Mucosa of rectum (tissue), 2 donors: ENCODE results near the gene MAGEB10.
"Not testable (repeated sequence)": the region's sequence is repeated elsewhere in the genome, so short reads cannot be mapped to it uniquely, and the experiment has no call there.

ENCODE experiments used
- H3K27ac ChIP-seq, 2 donors: one replicate each; pipeline ENCODE4 v1.7.0; 2013; ENCODE audit warnings: inconsistent platforms in 2 of 2, low read depth in 2 of 2, low read length in 2 of 2
- H3K27me3 ChIP-seq, 2 donors: one replicate each; pipeline ENCODE4 v1.7.0; 2013; ENCODE audit warnings: low read length in 2 of 2; ENCODE audit not compliant: control insufficient read depth in 2 of 2, insufficient read depth in 2 of 2
- H3K36me3 ChIP-seq, 2 donors: one replicate each; pipeline ENCODE4 v1.7.0; 2013; ENCODE audit warnings: low read length in 2 of 2; ENCODE audit not compliant: control insufficient read depth in 2 of 2, insufficient read depth in 2 of 2
- H3K4me1 ChIP-seq, 2 donors: one replicate each; pipeline ENCODE4 v1.7.0; 2013; ENCODE audit warnings: low read length in 2 of 2, mild to moderate bottlenecking in 1 of 2; ENCODE audit not compliant: control insufficient read depth in 2 of 2, insufficient read depth in 2 of 2
- H3K4me3 ChIP-seq, 2 donors: one replicate each; pipeline ENCODE4 v1.7.0; 2013; ENCODE audit warnings: low read length in 2 of 2
- H3K9ac ChIP-seq, 2 donors: one replicate each; pipeline ENCODE4 v1.7.0; 2013; ENCODE audit warnings: low read length in 2 of 2, low read depth in 1 of 2, mild to moderate bottlenecking in 1 of 2
- H3K9me3 ChIP-seq, 2 donors: one replicate each; pipeline ENCODE4 v1.7.0; 2013; ENCODE audit warnings: low read length in 2 of 2; ENCODE audit not compliant: control insufficient read depth in 2 of 2
- donor health status: healthy.
- donor health status: Normal muscosa, but diverticular disease.

MAGEB10 gene, protein sequence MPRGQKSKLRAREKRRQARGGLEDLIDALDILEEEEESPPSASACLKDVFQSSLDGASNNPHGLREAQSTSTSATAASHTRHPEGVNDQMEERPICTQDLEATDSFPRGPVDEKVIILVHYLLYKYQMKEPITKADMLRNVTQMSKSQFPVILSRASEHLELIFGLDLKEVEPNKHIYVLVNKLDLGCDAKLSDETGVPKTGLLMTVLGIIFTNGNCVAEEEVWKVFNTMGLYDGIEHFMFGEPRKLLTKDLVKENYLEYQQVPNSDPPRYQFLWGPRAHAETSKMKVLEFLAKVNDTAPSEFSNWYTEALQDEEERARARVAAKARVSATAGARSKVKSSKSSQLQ

GRCh38 chrX:27807690-27808089 lies at the start of gene MAGEB10:
MAGEB10 (plus strand) TSS chrX:27807990; CDS start chrX:27821307, 13,317 bp downstream.
- Histone ChIP-seq H3K9me3 (no peaks in the 10 kb centered on the region), H3K4me3 (no peak within 1 kb of the TSS), H3K27me3 (no peaks in the 10 kb centered on the region), H3K9ac (no peak within 1 kb of the TSS), H3K36me3 (no peaks in the 10 kb centered on the region), H3K27ac (no peak within 1 kb of the TSS), H3K4me1 (no peaks in the 10 kb centered on the region)

GRCh38 chrX:27765718-27766117 lies 42.1 kb upstream of the MAGEB10 start:
- peak overlapping the region in 1 of 2 donors; percentile 13 for H3K4me3 ChIP-seq
- no peaks in the 10 kb centered on the region for H3K9me3 ChIP-seq
- no peak overlapping the region for H3K27ac ChIP-seq
- no peaks in the 10 kb centered on the region for H3K27me3 ChIP-seq
- H3K36me3 ChIP-seq: no peaks in the 10 kb centered on the region
- H3K4me1 ChIP-seq: no peaks in the 10 kb centered on the region
- H3K9ac ChIP-seq: no peak overlapping the region

DNA sequence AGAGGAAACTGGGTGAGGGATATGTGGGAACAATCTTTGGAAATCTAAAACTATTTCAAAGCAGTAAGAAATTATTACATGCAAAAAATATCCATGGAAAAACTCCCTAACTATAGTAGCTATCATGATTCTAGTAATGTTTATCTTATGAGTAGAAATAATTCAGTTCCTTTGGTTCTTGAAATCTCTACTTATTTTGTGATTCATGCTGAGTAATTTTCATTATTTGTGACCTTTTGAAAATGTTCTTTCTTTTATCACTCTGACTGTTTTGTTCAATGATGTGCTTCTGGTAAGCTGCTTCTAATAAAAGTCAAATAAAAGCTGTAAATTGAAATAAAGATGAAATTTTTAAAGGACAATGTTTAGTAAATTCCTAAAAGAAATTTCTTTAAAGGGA lies 40.4 kb upstream of the MAGEB10 start:
- Histone ChIP-seq H3K4me3 (no peak overlapping the region), H3K27ac (no peak overlapping the region), H3K27me3 (no peaks in the 10 kb centered on the region), H3K9me3 (no peaks in the 10 kb centered on the region), H3K4me1 (no peaks in the 10 kb centered on the region), H3K9ac (no peak overlapping the region), H3K36me3 (no peaks in the 10 kb centered on the region)

DNA sequence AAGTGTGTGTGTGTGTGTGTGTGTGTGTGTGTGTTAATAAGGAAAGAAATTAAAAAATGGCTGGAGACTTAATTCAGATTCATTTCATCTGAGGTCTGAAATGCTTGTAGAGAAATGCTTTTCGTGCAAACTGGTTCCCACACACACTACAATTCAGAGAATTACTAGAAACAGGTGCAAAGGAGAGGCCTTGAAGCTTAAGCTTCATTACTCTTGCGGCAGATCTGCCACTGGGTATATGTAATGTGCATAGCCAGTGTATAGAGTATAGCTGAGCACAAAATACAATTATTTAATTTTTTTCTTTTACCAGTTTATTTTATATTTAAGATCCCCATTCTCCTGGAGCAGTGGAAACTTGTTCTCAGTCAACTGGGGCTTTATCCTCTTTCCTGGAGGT lies 31.8 kb upstream of the MAGEB10 start:
- no peak overlapping the region for H3K4me3 ChIP-seq

GRCh38 chrX:27796640-27797257 lies 11.0 kb upstream of the MAGEB10 start:
- no peaks in the 10 kb centered on the region for H3K4me1 ChIP-seq
- H3K27ac ChIP-seq: no peak overlapping the region
- no peak overlapping the region for H3K9ac ChIP-seq
- no peaks in the 10 kb centered on the region for H3K9me3 ChIP-seq
- H3K27me3 ChIP-seq: no peaks in the 10 kb centered on the region
- no peaks in the 10 kb centered on the region for H3K36me3 ChIP-seq
- no peak overlapping the region for H3K4me3 ChIP-seq

More for the DNA sequence above, 31.8 kb upstream of the MAGEB10 start:
- no peaks in the 10 kb centered on the region for H3K9me3 ChIP-seq
- no peaks in the 10 kb centered on the region for H3K4me1 ChIP-seq
- no peak overlapping the region for H3K27ac ChIP-seq
- no peaks in the 10 kb centered on the region for H3K27me3 ChIP-seq
- no peak overlapping the region for H3K9ac ChIP-seq
- H3K36me3 ChIP-seq: no peaks in the 10 kb centered on the region

GRCh38 chrX:27797575-27797974 lies 10.2 kb upstream of the MAGEB10 start:
- Histone ChIP-seq H3K27ac (no peak overlapping the region), H3K9ac (no peak overlapping the region), H3K4me1 (no peaks in the 10 kb centered on the region), H3K4me3 (no peak overlapping the region), H3K27me3 (no peaks in the 10 kb centered on the region), H3K9me3 (no peaks in the 10 kb centered on the region), H3K36me3 (no peaks in the 10 kb centered on the region)

DNA sequence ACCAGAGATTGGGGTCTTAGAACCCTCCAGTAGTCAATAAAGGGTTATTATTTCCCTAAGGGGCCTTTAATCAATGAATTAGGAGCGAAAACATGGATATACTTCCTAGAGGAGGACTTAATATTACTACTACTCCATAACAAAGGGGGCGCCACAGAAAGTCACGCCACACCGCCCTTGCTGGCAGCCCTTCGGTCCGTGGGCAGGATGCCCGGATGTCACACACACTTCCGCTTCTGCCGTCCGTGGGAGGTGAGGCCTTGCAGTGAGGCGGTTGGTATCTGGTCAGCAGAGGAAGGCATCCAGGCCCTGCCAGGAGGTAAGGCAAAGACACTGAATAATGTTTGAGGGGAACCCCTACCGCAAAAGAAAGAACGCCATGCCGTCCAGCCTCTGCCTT lies 436 bp downstream of the MAGEB10 start:
- Histone ChIP-seq H3K36me3 (no peaks in the 10 kb centered on the region), H3K27me3 (no peaks in the 10 kb centered on the region), H3K27ac (no peak overlapping the region), H3K9me3 (no peaks in the 10 kb centered on the region), H3K4me1 (no peaks in the 10 kb centered on the region), H3K9ac (no peak overlapping the region), H3K4me3 (no peak overlapping the region)

DNA sequence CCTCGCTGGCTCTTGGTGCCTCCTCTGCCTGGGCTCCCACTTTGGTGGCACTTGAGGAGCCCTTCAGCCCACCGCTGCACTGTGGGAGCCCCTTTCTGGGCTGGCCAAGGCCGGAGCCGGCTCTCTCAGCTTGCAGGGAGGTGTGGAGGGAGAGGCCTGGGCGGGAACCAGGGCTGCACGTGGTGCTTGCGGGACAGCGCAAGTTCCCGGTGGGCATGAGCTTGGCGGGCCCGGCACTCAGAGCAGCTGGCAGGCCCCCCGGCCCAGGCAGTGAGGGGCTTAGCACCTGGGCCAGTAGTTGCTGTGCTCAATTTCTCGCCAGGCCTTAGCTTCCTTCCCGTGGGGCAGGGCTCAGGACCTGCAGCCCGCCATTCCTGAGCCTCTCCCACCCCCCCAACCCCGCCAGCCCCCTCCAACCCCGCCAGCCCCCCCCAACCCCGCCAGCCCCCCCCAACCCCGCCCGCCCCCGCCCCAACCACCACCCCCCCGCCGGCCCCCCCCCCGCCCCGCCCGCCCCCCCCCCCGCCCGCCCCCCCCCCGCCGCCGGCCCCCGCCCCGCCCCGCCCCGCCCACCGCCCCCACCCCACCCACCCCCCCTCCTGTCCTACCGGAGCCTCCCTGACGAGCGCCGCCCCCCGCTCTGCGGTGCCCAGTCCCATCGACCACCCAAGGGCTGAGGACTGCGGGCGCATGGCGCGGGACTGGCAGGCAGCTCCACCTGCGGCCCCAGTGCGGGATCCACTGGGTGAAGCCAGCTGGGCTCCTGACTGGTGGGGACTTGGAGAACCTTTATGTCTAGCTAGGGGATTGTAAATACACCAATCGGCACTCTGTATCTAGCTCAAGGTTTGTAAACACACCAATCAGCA lies 1.4 kb downstream of the MAGEB10 start:
- not testable (repeated sequence) for H3K27ac ChIP-seq, H3K4me1 ChIP-seq, H3K4me3 ChIP-seq, H3K9ac ChIP-seq, H3K27me3 ChIP-seq, H3K36me3 ChIP-seq, H3K9me3 ChIP-seq

DNA sequence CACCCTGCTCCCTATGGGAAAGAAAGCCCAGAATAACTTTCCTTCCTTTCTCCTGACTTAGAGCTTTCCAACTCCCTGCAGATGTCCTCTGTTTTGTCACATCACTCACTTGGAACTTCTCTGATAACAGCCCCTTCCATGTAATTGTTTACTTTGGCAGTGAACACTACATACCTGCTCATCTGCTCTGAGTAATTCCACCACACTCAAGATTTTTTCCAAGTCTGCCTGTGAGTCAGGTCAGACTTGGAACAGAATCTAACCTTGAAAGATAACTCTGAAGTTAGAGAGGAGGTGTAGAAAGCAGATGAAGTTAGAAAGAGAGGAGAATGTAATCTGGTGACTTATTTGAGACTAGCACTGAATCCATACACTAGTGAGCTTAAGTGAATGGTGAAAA lies 7.4 kb downstream of the MAGEB10 start:
- Histone ChIP-seq H3K4me3 (no peak overlapping the region), H3K9ac (no peak overlapping the region), H3K27me3 (no peaks in the 10 kb centered on the region), H3K4me1 (no peaks in the 10 kb centered on the region), H3K36me3 (no peaks in the 10 kb centered on the region), H3K27ac (no peak overlapping the region), H3K9me3 (no peaks in the 10 kb centered on the region)

DNA sequence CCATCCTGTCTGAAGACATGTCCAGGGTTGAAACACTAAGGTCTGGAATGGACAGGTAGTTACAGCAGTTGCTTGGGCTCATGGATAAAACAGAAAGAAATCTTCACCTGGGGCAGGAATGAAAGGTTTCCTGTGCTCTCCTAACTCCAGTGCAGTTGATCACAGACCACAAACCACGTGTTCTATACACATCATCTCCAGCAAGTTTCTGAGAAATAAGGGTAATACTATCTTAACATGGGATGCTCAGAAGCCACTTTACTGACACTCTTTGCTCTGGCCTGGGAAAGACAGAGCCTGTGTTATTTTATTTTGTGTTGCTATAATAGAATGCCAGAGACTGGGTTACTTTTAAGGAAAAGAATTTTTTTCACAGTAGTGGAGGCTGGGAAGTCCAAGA lies 16.0 kb downstream of the MAGEB10 start:
- H3K9me3 ChIP-seq: no peaks in the 10 kb centered on the region
- H3K27me3 ChIP-seq: no peaks in the 10 kb centered on the region
- H3K36me3 ChIP-seq: no peaks in the 10 kb centered on the region
- H3K27ac ChIP-seq: no peak overlapping the region
- no peaks in the 10 kb centered on the region for H3K4me1 ChIP-seq
- H3K9ac ChIP-seq: no peak overlapping the region
- H3K4me3 ChIP-seq: no peak overlapping the region
